ENCODE measurements around the gene CCDC13. TPM values are rescaled to one million over a fixed set of nuclear protein-coding genes. Genes with fewer than 3 reads are reported as not detected.

Gene CCDC13
- total RNA-seq, 4 donors from 2014 or later, result 4.0 to 7.7 (median 6.0) TPM

DNA sequence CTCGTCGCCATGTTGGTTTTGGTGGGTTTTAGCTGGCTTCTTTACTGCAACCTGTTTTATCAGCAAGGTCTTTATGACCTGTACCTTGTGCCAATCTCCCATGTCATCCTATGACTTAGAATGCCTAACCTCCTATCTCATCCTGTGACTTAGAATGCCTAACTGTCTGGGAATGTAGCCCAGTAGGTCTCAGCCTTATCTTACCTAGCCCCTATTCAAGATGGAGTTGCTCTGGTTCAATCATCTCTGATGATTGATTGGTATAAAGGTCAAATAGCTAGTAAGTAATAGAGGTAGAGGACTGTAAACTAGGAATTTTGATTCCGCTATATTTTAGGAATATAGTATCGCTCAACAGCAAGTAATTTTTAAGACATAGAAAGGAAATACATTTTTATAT, 34.9 kb upstream of the CCDC13 start:
- TF ChIP-seq, protein P1, sequence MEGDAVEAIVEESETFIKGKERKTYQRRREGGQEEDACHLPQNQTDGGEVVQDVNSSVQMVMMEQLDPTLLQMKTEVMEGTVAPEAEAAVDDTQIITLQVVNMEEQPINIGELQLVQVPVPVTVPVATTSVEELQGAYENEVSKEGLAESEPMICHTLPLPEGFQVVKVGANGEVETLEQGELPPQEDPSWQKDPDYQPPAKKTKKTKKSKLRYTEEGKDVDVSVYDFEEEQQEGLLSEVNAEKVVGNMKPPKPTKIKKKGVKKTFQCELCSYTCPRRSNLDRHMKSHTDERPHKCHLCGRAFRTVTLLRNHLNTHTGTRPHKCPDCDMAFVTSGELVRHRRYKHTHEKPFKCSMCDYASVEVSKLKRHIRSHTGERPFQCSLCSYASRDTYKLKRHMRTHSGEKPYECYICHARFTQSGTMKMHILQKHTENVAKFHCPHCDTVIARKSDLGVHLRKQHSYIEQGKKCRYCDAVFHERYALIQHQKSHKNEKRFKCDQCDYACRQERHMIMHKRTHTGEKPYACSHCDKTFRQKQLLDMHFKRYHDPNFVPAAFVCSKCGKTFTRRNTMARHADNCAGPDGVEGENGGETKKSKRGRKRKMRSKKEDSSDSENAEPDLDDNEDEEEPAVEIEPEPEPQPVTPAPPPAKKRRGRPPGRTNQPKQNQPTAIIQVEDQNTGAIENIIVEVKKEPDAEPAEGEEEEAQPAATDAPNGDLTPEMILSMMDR (IDR thresholded peaks at IDR 0.05), result no peak
- TF ChIP-seq POLR2A (IDR thresholded peaks at IDR 0.05), result no peak
- WGBS, 2 donors, result 94 to 97% methylated on average over 4 of the region's 4 CpGs
- no peak overlapping the region for H3K4me3 ChIP-seq (replicated peaks in 1 of 3)
- H3K36me3 ChIP-seq, result no peaks in the 10 kb centered on the region
- no peak overlapping the region for H3K27ac ChIP-seq
- no peaks in the 10 kb centered on the region for H3K9me3 ChIP-seq
- intact Hi-C loops (cut with DNase I), result no loop called here
- H3K4me1 ChIP-seq, result peaks cover 10 to 16% of the 10 kb centered on the region in 2 donors
- H3K27me3 ChIP-seq, result no peaks in the 10 kb centered on the region
- DNase-seq, result no peak

DNA sequence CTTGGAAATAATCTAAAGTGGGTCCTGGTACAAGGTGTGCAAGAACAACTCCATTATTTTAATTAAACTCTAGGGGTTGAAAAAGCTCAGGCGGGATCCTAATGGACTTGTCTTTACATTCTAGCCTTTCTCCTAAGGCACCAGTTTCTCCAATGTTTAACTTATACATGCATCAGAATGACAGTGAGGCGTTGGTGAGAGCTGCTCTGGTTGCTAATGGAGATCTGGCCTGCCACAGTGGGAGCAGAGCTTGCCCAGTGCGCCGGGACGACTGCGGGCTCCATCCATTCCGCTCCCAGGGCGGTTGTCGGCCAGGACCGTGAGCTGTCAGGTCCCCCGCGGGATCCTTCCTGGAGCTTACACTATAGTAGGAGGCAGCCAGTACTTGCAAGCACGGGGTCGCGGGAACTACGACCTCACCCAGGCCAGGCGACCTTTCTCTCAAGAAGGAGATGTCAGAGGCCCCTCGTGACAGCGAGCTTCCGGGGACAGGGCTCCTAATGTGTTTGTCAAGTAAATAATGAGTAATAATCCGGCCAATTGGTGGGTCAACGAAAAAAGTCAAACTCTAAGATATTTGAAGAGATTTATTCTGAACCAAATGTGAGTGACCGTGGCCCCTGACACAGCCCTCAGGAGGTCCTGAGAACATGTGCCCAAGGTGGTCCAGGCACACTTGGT, 32.2 kb upstream of the CCDC13 start:
- DNase-seq, result no peak
- H3K9me3 ChIP-seq, result no peaks in the 10 kb centered on the region
- peaks cover 25 to 26% of the 10 kb centered on the region in 2 donors for H3K4me1 ChIP-seq
- WGBS, 2 donors, result 46 to 63% methylated on average over 23 of the region's 23 CpGs
- no peaks in the 10 kb centered on the region for H3K27me3 ChIP-seq
- H3K36me3 ChIP-seq, result no peaks in the 10 kb centered on the region
- peak overlapping the region in 2 of 3 donors; percentile 97 to 98 for H3K27ac ChIP-seq
- intact Hi-C loops (cut with DNase I), result no loop called here
- H3K4me3 ChIP-seq (replicated peaks in 1 of 3), result peak overlapping the region in 1 of 3 donors; percentile 77
- TF ChIP-seq, protein P1 (IDR thresholded peaks at IDR 0.05), result no peak
- TF ChIP-seq POLR2A (IDR thresholded peaks at IDR 0.05), result no peak

DNA sequence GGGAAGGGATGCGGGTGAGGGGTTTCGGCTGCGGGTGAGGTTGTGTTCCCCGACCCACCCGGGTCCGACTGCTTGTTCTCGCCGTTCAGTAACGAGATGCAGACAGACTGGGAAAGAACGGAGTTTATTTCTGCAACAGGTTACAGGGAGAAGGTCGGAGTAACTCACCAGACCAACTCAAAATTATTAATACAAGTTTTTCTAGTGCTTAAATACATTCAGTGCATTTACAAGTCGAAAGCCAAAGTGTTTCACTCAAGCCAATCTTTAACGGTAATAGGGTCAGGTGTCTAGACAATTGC, 31.7 kb upstream of the CCDC13 start:
- intact Hi-C loops (cut with DNase I), result no loop called here

DNA sequence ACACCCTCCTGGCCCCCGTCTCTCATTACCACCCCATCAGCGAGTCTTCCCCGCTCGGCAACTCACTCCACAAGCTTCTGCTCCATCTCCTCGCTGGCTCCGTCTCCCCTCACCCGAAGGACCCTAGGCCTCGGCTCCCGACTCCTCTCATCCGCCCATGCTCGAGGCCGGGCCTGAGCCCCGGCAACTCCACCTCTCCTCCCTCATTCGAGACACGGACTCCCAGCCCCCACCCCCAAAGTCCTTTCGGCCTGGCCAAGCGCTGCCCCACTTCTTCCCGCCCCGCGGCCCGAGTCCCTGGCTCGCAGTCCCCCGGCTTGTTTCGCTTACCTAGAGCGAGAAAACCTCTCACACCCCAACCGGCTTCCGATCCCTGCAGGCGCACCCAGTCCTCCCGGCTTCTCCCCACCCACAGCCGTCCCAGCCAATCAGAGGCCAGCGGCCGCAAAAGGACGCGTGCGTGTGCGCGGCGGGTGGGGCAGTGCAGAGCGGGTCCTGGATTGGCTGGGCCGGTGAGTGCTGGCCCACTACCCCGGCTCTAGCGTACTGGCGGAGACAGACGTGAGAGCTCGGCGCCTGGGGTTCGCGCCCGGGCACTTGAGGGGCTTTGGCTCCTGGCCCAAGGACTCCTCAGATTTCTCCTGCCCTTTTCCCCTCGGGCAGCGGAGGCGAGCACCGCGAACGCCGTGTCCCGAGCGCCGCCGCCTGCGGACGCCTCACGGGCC, 31.2 kb upstream of the CCDC13 start, which contains the start of gene HIGD1A:
HIGD1A (minus strand) TSS at position 385 of the 725 bp plus-strand sequence. CDS start 10,237 bp downstream, outside the sequence.
- H3K36me3 ChIP-seq, result no peaks in the 10 kb centered on the region
- no peaks in the 10 kb centered on the region for H3K9me3 ChIP-seq
- WGBS, 2 donors, result 0 to 2% methylated on average over 26 to 27 of the region's 63 CpGs
- intact Hi-C loops (cut with DNase I), result no loop called here
- H3K27ac ChIP-seq, result peak within 1 kb of the TSS; percentile 96 to 98 (median 97)
- TF ChIP-seq, protein P1 (IDR thresholded peaks at IDR 0.05), result no peak
- peak; percentile 81 to 100 for TF ChIP-seq POLR2A (IDR thresholded peaks at IDR 0.05)
- H3K4me3 ChIP-seq (replicated peaks in 1 of 3), result peak within 1 kb of the TSS; percentile 27 to 97 (median 77)
- peaks cover 26 to 32% of the 10 kb centered on the region in 2 donors for H3K4me1 ChIP-seq
- DNase-seq, result peak; percentile 97
- no peaks in the 10 kb centered on the region for H3K27me3 ChIP-seq

More for the DNA sequence above, 31.7 kb upstream of the CCDC13 start:
- no peaks in the 10 kb centered on the region for H3K9me3 ChIP-seq
- no peak for DNase-seq
- H3K36me3 ChIP-seq, result no peaks in the 10 kb centered on the region
- H3K4me3 ChIP-seq (replicated peaks in 1 of 3), result peak overlapping the region; percentile 27 to 77 (median 44)
- H3K27ac ChIP-seq, result peak overlapping the region; percentile 96 to 98 (median 97)
- no peak for TF ChIP-seq POLR2A (IDR thresholded peaks at IDR 0.05)
- TF ChIP-seq, protein P1 (IDR thresholded peaks at IDR 0.05), result no peak
- 0 to 1% methylated on average over 13 of the region's 13 CpGs for WGBS, 2 donors
- no peaks in the 10 kb centered on the region for H3K27me3 ChIP-seq
- H3K4me1 ChIP-seq, result peaks cover 26 to 31% of the 10 kb centered on the region in 2 donors
